Stomach smooth muscle (tissue), 2 donors: Measurements from ENCODE around the gene POU2AF1.

Experiments
- H3K27ac ChIP-seq: one replicate; pipeline ENCODE4 v1.7.0; 2013; ENCODE audit warnings: mild to moderate bottlenecking, low read length, inconsistent platforms
- H3K27me3 ChIP-seq, 2 donors: one replicate each; pipeline ENCODE4 v1.7.0; 2013; ENCODE audit warnings: low read length in 2 of 2; ENCODE audit not compliant: insufficient read depth in 2 of 2, control insufficient read depth in 1 of 2
- H3K36me3 ChIP-seq, 2 donors: one replicate each; pipeline ENCODE4 v1.7.0; 2013; ENCODE audit warnings: low read length in 2 of 2; ENCODE audit not compliant: control insufficient read depth in 2 of 2, insufficient read depth in 2 of 2
- H3K4me1 ChIP-seq: one replicate; pipeline ENCODE4 v1.7.0; 2013; ENCODE audit warnings: low read length; ENCODE audit not compliant: control insufficient read depth, insufficient read depth
- H3K4me3 ChIP-seq, 2 donors: one replicate each; pipeline ENCODE4 v1.7.0; 2013; ENCODE audit warnings: low read length in 2 of 2
- H3K9ac ChIP-seq, 2 donors: one replicate each; pipeline ENCODE4 v1.7.0; 2013; ENCODE audit warnings: low read length in 2 of 2, mild to moderate bottlenecking in 1 of 2
- H3K9me3 ChIP-seq, 2 donors: one replicate each; pipeline ENCODE4 v1.7.0; 2013; ENCODE audit warnings: low read length in 2 of 2; ENCODE audit not compliant: control insufficient read depth in 2 of 2
- donor health status: healthy.
- donor health status: Pancreatic carcinoma.

POU2AF1 gene

DNA sequence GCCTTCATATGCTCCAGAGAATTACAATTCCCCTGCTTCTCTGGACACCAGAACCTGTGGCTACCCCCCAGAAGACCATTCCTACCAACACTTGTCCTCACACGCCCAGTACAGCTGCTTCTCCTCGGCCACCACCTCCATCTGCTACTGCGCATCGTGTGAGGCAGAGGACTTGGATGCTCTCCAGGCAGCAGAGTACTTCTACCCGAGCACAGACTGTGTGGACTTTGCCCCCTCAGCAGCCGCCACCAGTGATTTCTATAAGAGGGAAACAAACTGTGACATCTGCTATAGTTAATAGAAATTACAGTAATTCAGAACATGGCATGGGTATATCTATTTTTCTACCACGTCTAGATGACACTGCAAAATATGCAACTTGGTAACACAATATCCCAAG, 70.9 kb downstream of the POU2AF1 start:
- H3K9ac ChIP-seq: no peak overlapping the region
- no peaks in the 10 kb centered on the region for H3K36me3 ChIP-seq
- H3K27me3 ChIP-seq: no peaks in the 10 kb centered on the region
- H3K4me1 ChIP-seq: no peaks in the 10 kb centered on the region
- H3K27ac ChIP-seq: no peak overlapping the region
- H3K4me3 ChIP-seq: no peak overlapping the region
- H3K9me3 ChIP-seq: no peaks in the 10 kb centered on the region

DNA sequence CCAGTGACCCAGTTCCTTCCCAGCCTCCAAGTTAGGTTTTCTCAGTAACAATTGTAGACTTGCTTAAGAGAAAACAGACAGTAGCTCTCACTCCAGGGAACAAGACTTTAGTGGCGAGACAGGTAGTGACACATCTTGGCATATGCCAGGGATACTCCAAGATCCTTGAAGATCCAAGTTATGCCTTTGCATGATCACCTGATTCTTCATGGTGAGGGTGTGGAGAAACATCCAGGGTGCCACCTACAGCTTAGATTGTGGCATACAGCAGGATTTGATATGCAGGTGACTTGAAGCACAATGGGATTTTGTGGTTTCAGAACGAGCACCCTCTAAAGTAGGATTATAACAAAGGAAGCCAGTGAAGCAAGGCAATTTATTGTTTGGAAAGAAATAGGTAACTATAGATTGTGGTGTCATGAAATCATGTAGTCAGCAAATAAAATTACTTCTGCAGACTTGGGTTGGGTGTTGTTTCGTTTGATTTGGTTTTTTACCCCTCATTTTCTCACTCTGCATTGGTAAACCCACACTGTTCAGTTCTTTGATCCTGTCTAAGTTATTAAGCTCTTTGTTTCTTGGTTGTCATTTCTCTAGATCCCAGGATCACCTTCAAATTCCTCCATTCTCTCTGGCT, 71.5 kb downstream of the POU2AF1 start:
- no peak overlapping the region for H3K27ac ChIP-seq
- no peaks in the 10 kb centered on the region for H3K36me3 ChIP-seq
- no peaks in the 10 kb centered on the region for H3K4me1 ChIP-seq
- H3K27me3 ChIP-seq: no peaks in the 10 kb centered on the region
- no peak overlapping the region for H3K4me3 ChIP-seq
- no peaks in the 10 kb centered on the region for H3K9me3 ChIP-seq
- no peak overlapping the region for H3K9ac ChIP-seq

DNA sequence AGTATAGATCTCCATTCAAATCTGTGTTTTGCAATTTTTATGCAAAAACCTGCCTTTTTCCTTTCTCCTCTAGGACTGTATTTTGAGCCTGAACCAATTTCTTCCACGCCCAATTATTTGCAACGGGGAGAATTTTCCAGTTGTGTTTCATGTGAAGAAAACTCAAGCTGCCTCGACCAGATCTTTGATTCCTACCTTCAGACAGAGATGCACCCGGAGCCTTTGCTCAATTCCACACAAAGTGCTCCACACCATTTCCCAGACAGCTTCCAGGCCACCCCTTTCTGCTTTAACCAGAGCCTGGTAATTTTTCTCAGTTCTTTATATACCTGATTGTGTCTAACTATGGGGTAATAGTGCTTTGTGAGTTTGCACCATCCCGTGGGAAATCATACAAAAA, 72.8 kb downstream of the POU2AF1 start:
- Histone ChIP-seq H3K9me3 (no peaks in the 10 kb centered on the region), H3K27me3 (no peaks in the 10 kb centered on the region), H3K4me1 (no peaks in the 10 kb centered on the region), H3K36me3 (no peaks in the 10 kb centered on the region), H3K9ac (no peak overlapping the region), H3K27ac (no peak overlapping the region), H3K4me3 (no peak overlapping the region)

DNA sequence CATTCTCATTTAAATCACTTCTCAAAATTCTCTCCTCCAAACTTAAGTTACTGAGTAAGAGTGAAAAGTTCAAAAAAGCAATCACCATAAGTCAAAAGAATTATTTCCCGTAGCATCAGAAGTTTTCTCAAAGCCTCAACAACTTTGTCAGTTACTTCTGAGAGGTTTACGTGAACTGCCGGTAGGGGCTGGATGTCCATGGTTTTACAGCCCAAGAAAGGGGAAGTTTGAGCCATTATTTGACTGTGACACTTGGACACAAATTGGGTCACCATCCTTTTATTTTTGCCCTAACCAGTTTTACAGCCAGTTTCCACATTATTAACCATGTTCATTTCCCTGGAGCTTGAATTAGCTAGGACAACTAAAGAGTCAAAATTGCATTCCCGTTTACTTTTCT, 73.2 kb downstream of the POU2AF1 start:
- no peaks in the 10 kb centered on the region for H3K36me3 ChIP-seq
- no peaks in the 10 kb centered on the region for H3K9me3 ChIP-seq

DNA sequence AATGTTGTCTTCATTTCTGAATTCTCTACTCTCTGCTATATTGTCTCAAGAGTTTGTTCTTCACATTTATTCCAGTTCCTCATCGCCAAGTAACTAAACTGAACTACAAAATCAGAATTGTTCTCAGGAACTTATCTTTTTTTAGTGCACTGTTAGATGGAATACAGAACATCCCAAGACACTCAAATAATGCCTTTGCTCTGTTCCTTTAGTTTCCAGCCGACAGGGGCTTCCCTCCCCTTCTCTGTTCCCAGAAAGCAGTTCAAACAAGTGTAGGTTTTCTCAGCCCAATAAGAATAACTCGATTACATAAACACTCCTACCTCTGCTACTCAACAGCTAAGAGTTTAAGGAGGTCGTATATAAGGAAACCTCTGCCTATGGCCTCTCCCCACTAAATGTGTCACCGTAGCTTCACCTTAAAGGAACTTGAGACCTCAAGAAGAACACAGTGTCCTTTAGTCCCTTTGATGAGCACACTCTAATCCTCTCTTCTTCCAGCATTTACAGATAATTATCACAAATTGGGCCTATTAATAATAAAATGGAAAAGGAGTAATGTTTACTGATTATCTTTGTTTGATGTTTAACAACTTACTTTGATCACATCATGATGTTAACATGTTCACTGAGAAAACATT, 73.8 kb downstream of the POU2AF1 start:
- Histone ChIP-seq H3K9me3 (no peaks in the 10 kb centered on the region), H3K36me3 (no peaks in the 10 kb centered on the region), H3K4me1 (no peaks in the 10 kb centered on the region), H3K27me3 (no peaks in the 10 kb centered on the region), H3K4me3 (no peak overlapping the region), H3K27ac (no peak overlapping the region), H3K9ac (no peak overlapping the region)

More for the DNA sequence above, 73.2 kb downstream of the POU2AF1 start:
- no peak overlapping the region for H3K4me3 ChIP-seq
- no peaks in the 10 kb centered on the region for H3K27me3 ChIP-seq
- no peak overlapping the region for H3K27ac ChIP-seq
- no peak overlapping the region for H3K9ac ChIP-seq
- no peaks in the 10 kb centered on the region for H3K4me1 ChIP-seq

DNA sequence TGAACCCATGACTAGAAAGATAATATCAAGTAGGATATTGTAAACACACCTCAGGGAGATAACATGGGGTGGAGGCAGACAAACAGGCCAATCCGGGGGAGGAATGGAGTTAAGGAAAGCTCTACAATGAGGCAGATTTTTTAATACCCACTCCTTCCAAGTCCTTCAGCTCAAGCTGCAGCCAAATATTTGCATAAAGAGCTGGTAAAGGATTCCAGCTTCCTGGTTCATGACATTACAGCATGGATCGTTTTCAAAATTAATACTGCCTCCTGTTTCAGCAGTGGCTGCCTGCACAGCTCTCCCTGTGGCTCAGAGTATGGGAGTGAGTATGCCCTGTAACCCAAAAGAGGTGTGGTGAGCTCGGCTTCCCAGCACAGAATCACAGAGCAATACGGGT, 75.6 kb downstream of the POU2AF1 start:
- Histone ChIP-seq H3K27me3 (no peaks in the 10 kb centered on the region), H3K4me1 (peaks cover 8% of the 10 kb centered on the region), H3K36me3 (no peaks in the 10 kb centered on the region), H3K27ac (no peak overlapping the region), H3K4me3 (no peak overlapping the region), H3K9ac (no peak overlapping the region), H3K9me3 (no peaks in the 10 kb centered on the region)

DNA sequence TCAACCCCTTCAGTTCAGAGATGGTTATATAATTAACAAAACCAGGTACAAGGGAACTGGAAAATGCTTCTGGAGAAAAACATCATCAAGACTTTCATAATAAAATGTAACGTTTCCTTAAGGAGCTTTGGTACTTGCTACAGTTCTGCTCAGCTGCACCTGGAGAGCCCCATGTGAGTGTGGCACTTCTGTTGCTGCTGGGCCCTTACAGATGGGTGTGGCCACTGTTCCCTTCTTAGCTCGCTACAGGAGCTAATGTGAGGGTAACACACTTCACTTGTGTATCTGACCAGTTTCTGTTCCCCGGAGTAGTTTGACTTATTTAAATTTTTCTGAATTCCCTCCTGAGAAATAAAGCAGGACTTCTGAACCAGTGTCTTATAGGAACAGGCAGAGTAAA, 76.8 kb downstream of the POU2AF1 start:
- H3K36me3 ChIP-seq: no peaks in the 10 kb centered on the region
- H3K4me1 ChIP-seq: peaks cover 10% of the 10 kb centered on the region
- H3K9me3 ChIP-seq: no peaks in the 10 kb centered on the region
- no peak overlapping the region for H3K9ac ChIP-seq
- no peaks in the 10 kb centered on the region for H3K27me3 ChIP-seq
- H3K27ac ChIP-seq: peak overlapping the region; percentile 24
- no peak overlapping the region for H3K4me3 ChIP-seq
